HL-60 (cell line): ENCODE results near the gene PRM3.
A peak's percentile ranks its signal among the peaks of the same experiment; 100 is the strongest.

Experiments used
- GABPA ChIP-seq: IDR thresholded peaks from 2 replicates; pipeline ENCODE4 v1.6.1; 2012; ENCODE audit warnings: low read depth
- POLR2AphosphoS5 ChIP-seq: IDR thresholded peaks from 2 replicates; pipeline ENCODE4 v1.6.1; 2012; ENCODE audit warnings: low read depth
- SPI1 ChIP-seq: IDR thresholded peaks from 2 replicates; pipeline ENCODE4 v1.6.1; 2012; ENCODE audit warnings: low read depth, mild to moderate bottlenecking, borderline replicate concordance
- TF ChIP-seq, protein P1 (sequence below): IDR thresholded peaks from one replicate; pipeline ENCODE4 v1.5.1; 2011; ENCODE audit warnings: low read length, control low read depth, inconsistent platforms; ENCODE audit not compliant: insufficient read depth
- TF ChIP-seq, protein P2 (sequence below): IDR thresholded peaks from 2 replicates; pipeline ENCODE4 v1.6.1; 2012; ENCODE audit warnings: low read depth; ENCODE audit not compliant: insufficient replicate concordance

DNA sequence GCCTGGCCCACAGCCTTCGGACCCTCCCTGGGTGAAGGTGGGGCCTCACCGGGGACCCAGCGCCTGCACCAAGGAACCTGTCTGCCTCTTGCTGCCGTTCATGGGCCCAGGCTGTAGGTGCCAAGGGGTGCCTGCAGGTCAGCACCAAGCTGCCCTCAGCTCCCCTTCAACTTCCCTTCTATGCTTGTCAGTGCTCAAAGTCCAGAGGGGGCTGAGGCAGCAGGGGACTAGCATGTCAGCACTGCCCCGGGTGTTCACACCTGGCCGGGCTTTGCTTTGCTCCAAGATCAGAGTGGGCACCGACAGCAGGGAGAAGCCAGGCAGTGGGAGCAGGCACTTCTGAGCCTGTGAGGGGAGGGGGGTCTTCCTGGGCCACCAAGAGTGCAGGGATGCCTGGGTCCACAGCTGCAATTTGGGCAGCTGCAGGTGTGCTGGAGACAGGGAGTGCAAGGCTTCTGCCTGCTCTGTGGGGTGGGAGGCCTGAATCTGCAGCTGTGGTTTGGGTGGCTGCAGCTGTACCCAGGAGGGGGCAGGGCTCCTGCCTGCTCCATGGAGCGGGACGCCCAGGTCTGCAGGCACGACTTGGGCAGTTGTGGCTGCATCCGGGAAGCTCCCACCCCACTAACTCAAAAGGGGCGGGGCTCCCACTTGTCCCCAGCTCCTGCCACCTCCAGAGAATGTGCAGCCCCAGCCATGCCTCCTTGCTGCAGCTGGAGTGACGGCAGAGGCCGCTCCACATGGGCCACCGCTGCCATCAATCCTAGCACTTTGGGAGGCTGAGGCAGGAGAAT, 35.3 kb upstream of the PRM3 start:
- TF ChIP-seq, protein P1, sequence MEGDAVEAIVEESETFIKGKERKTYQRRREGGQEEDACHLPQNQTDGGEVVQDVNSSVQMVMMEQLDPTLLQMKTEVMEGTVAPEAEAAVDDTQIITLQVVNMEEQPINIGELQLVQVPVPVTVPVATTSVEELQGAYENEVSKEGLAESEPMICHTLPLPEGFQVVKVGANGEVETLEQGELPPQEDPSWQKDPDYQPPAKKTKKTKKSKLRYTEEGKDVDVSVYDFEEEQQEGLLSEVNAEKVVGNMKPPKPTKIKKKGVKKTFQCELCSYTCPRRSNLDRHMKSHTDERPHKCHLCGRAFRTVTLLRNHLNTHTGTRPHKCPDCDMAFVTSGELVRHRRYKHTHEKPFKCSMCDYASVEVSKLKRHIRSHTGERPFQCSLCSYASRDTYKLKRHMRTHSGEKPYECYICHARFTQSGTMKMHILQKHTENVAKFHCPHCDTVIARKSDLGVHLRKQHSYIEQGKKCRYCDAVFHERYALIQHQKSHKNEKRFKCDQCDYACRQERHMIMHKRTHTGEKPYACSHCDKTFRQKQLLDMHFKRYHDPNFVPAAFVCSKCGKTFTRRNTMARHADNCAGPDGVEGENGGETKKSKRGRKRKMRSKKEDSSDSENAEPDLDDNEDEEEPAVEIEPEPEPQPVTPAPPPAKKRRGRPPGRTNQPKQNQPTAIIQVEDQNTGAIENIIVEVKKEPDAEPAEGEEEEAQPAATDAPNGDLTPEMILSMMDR, result no peak
- TF ChIP-seq POLR2AphosphoS5 (peak; percentile 92), GABPA (no peak), SPI1 (no peak)
- TF ChIP-seq, protein P2, sequence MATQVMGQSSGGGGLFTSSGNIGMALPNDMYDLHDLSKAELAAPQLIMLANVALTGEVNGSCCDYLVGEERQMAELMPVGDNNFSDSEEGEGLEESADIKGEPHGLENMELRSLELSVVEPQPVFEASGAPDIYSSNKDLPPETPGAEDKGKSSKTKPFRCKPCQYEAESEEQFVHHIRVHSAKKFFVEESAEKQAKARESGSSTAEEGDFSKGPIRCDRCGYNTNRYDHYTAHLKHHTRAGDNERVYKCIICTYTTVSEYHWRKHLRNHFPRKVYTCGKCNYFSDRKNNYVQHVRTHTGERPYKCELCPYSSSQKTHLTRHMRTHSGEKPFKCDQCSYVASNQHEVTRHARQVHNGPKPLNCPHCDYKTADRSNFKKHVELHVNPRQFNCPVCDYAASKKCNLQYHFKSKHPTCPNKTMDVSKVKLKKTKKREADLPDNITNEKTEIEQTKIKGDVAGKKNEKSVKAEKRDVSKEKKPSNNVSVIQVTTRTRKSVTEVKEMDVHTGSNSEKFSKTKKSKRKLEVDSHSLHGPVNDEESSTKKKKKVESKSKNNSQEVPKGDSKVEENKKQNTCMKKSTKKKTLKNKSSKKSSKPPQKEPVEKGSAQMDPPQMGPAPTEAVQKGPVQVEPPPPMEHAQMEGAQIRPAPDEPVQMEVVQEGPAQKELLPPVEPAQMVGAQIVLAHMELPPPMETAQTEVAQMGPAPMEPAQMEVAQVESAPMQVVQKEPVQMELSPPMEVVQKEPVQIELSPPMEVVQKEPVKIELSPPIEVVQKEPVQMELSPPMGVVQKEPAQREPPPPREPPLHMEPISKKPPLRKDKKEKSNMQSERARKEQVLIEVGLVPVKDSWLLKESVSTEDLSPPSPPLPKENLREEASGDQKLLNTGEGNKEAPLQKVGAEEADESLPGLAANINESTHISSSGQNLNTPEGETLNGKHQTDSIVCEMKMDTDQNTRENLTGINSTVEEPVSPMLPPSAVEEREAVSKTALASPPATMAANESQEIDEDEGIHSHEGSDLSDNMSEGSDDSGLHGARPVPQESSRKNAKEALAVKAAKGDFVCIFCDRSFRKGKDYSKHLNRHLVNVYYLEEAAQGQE, result no peak
